PFSK-1 (cell line): ENCODE data around the gene THSD7B.

Experiments
- POLR2AphosphoS5 ChIP-seq: IDR thresholded peaks from 2 replicates; pipeline ENCODE4 v1.6.1; 2012; ENCODE audit warnings: low read depth, mild to moderate bottlenecking, control low read depth, low read length, moderate library complexity
- REST ChIP-seq, 2 experiments: IDR thresholded peaks; 2 replicates each; pipeline versions ENCODE4 v1.6.1 to v1.8.0; 2011 to 2012; ENCODE audit warnings: low read depth in 2 of 2, low read length in 2 of 2, control low read depth in 1 of 2, inconsistent platforms in 1 of 2, mild to moderate bottlenecking in 1 of 2, moderate library complexity in 1 of 2; ENCODE audit not compliant: insufficient read depth in 1 of 2
- TAF1 ChIP-seq: IDR thresholded peaks from 2 replicates; pipeline ENCODE4 v1.6.1; 2012; ENCODE audit warnings: low read length, control low read depth, borderline replicate concordance; ENCODE audit not compliant: insufficient read depth

GRCh38 chr2:137238065-137238464 lies 472.7 kb downstream of the THSD7B start:
- no peak for TF ChIP-seq POLR2AphosphoS5
- no peak for TF ChIP-seq TAF1
- TF ChIP-seq REST (IDR thresholded peaks at IDR 0.05; ENCODE audit: insufficient read depth in 1 of 2, low read depth in 2 of 2, low read length in 2 of 2): no peak
